HG03575 (cell line): ENCODE measurements around the gene DHX40.

Experiments
- ATAC-seq: cut with Tn5 transposase; IDR thresholded peaks from one replicate; pipeline ENCODE4 v1.9.1; 2021; ENCODE audit not compliant: unreplicated experiment, insufficient number of reproducible peaks, low FRiP score; ENCODE audit errors: extremely low read depth

Gene DHX40

DNA sequence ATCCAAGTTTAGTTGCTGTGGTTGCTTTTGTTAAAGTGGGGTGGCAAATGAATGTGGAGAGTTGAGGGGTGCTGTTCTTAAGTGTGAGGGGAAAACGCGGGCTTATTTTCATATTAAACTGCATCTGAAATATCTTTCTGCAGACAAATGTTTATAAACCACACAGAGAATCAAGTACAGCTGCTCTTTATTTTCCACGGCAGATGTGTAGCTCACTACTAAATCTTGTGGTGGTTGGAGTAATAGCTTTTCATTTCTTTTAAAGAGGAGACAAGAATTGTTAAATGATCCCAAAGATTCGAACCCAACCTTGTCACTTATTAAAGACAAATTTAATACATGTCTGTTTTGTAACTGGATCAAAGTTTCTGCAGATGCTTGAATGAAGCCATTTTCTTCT is 56.4 kb downstream of the DHX40 start:
- no peak for ATAC-seq

DNA sequence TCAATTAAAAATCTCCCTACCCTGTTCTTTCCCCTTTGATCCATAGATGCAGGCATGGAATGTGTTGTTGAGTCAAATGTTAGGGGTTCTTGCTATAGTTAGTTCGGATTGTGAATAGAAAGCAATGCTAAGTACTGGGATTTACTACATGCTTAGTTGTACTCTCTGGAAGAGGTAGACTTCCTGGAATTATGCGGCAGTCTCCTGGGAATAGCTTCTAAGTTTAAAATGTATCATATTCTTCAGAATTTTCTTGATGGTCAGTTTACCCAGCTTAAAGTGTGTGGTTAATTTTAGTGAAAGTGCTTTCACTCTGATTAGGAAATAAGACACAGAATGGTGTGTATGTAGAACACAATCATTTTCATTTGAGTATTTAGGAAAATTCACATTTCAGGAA is 57.7 kb downstream of the DHX40 start:
- no peak for ATAC-seq

DNA sequence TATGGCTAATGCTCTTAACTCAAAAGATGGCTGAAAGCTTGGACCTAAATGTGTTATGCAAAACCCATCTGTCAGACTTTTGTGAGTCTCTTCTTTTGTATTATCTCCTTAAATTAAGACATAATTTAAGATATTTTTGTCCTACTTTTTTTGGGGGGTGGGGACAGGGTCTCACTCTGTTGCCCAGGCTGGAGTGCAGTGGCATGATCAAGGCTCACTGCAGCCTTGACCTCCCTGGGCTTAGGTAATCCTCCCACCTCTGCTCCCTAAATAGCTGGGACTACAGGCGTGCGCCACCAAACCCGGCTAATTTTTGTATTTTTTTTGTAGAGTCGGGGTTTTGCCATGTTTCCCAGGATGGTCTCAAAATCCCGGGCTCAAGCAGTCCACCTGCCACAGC is 61.3 kb downstream of the DHX40 start:
- ATAC-seq: no peak

DNA sequence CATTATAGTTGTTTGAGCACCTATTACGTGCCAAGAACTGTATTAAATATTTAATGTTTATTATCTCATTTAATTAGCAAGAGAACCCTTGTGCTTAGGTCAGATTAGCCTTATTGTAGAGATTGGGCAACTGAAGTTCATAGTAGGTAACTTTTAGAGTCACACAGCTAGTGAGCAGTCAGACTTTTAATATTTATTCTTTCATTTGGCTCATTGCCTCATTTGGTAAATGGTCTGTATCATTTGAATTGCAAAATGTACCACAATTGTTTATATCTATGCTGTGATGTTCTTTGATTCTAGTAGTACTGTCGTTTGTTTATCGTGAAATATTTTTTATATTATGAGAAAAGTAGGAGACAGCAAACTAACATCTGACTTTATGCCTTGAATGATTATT is 61.9 kb downstream of the DHX40 start:
- ATAC-seq: no peak

DNA sequence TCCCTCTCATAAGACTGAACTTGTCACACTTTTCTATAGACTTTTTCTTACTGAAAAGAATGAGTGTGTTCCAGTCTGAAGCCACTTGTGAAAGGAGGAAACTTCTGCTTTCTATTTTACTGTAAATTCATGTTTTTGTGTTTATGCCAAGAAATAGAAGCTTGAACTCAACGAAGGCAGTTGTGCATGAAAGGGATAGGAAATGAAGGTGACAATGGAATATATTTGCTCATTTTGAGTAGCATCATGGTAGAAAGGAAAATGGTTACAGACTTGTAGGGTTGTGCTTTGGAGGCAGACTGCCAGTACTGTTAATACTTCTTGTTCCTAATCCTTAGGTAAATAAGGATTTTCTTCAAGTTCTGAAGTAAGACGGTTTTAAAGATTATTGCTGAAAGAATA is 62.4 kb downstream of the DHX40 start:
- no peak for ATAC-seq

DNA sequence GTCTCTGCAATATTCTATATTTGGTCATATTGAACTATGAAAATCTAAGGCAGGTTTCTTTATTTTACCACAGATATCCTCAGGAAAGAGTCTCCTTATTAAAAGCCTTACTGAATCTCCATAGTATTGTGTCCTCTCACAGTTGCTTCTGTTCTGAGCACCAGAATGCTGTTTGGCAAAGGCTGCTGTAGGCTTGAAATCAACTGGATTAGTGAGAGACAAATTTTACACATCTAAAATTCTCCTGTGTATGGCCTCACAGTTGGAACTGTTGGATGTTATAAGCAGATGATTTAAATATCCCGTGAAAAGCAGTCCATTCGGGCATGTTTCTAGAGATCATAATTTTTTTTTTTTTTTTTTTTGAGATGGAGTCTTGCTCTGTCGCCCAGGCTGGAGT is 63.8 kb downstream of the DHX40 start:
- ATAC-seq: no peak

DNA sequence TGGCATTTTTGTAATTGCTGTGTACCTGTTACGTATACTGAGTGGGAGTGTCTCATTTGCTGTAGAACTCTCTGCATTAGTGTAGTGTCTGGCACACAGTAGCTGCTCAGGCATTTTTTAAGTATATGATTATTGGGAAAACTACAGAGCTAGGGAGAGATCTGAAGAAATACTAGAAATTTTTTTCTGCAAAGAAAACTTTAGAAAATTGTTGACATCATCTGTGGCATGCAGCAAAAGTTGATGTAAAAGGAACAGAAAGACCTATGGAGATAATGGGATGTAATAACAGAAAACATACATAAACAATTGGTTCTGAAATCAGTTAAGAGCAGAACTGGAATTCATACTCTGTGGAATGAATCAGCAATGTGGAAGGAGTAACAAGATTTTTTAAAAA is 65.9 kb downstream of the DHX40 start:
- ATAC-seq: no peak

DNA sequence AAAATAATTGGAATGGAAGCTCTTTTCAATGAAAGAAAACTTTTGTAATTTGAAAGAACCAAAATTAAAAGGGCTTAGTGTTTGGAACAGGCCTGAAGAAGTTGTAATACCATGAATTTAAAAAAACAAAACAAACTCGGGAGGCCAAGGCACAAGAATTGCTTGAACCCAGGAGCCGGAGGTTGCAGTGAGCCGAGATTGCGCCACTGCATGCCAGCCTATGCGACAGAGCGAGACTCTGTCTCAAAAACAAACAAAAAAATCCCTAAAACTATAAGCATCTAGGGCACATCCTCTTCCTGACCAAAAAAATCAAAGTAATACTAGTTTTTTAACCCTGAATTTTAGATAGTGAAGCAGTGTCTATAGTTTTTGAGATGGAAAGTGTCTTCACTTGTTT is 67.0 kb downstream of the DHX40 start:
- ATAC-seq: no peak

DNA sequence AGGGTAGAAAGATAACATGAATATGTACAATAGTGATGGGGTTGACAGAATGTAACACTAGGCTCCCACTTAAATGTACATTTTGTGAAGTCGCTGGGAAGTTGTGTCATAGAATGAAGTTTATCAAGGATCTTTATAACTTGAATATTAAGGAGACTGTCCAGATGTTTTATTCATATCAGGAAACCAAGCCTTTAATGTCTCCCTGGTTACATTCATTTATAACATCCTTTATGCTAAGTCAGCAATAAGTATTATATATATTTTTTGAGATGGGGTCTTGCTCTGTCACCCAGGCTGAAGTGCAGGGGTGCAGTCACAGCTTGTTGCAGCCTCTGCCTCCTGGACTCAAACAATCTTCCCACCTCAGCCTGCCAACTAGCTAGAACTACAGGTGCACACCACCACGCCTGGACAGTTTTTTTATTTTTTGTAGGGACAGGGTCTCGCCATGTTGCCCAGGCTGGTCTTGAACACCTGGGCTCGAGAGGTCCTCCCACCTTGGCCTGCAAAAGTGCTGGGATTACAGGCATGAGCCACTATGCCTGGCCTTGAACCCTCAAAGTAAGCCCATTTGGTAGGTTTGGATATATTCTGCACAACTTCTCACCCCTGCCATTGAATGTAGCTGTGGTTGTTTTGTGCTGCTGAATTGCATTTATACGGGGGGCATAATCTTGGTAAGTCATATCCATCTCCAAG is 68.4 kb downstream of the DHX40 start:
- no peak for ATAC-seq

DNA sequence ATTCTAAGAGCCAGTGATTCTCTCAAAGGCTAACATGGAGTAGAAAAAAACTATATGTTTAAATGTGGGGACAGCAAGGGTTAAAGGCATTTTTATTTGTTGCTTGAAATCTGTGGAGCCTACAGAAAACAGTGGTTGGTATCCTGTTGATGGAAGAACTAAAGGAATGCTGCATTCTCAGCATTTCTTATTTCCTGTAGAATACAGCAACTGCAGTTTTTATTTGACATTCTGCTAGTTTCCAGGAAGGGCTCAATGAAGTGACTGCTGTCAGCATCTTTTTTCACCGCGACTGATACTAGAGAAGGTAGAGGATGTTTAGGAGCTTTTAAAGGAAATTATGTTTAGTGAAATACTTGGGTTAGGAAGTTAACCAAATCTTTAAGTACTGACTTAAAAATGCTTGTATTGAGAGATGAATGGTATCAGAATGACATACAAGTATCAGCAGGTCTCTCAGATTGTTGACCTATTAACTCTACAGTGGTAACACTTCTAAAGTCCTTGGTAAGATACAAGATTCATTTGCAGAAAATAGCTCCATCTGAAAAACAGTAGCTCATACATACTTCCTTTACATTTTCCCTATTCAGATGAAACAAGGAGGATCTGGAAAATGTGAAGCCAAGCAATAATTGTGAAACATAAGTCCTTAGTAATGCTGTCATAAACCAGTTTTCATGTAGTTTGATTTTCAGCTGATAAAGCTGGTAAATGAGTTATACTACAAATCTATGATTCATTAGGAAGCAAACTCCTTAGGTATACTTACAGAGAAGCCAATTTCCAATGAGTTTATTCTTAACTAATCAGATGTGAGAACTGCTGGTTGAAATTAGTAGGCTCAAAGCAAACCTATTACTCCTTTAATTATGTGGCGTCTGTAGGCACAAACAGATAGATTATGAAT is 69.5 kb downstream of the DHX40 start:
- no peak for ATAC-seq

DNA sequence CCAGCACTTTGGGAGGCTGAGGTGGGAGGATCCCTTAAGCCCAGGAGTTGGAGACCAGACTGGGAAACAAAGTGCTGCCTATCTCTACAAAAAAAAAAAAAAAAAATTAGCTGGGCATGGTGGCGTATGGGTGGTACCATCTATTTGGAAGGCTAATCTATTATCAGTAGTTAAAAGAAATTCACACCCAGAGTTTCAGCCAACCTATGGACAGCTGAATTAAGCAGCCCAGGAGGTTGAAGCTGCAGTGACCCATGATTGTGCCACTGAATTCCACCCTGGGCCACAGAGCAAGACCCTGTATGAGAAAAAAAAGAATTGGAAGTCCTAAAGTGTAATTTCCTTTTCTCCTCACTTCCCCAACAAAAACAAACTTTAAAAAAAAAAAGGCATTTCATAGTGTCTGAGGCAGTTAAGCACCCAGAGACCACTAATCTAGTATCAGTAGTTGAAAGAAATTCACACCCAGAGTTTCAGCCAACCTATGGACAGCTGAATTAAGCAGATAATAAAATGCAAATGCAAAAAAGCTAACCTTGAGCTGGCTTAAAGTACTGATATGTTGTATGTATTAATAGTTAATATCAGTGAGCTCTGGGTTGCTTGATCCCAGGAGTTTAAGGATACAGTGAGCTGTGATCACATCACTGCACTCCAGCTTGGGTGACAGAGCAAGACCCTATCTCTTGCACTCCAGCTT is 72.4 kb downstream of the DHX40 start:
- no peak for ATAC-seq

DNA sequence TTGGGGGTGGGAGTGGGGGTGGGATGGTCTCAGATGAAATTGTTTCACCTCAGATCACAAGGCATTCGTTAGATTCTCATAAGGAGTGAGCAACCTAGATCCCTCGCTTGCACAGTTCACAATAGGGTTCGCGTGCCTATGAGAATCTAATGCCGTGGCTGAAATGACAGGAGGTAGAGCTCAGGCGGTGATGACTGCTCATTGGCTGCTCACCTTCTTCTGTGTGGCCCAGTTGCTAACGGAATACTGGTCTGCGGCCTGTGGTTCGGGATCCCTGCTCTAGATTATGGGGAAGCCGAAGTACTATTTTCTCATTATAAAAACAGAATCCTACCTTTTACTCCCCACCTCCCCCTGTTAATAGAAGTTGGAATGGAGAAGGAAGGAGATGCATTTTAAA is 73.1 kb downstream of the DHX40 start:
- ATAC-seq: no peak

DNA sequence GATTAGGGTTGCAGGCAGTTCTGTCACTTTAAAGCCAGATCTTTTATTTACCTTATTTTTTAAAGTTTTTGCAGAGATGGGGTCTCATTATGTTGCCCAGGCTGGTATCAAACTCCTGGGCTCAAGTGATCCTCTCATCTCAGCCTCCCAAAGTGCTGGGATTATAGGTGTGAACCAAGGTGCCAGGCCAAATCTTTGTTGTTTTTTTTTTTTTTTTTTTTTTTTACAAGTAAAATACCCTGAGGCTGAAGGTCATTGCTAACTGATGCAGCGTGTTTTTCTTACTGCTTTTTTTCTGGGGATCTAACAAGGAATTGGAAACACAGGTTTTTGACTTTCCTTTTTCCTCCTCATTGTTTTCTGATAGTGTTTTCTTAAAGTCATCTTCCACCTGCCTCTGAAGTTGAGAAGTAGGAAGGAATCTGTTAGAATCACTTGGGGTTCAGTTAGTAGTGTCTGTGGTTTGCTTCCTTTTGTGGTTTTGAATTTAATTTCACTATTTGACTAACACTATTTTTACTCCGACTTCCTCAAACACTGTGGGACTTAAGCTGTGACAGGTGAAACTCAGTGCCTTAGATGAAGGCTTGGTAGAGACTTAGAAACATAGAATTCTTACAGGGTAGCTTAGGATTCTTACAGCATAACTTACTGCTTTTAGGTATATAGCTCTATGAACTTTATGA is 76.5 kb downstream of the DHX40 start:
- ATAC-seq: peak; percentile 41

DNA sequence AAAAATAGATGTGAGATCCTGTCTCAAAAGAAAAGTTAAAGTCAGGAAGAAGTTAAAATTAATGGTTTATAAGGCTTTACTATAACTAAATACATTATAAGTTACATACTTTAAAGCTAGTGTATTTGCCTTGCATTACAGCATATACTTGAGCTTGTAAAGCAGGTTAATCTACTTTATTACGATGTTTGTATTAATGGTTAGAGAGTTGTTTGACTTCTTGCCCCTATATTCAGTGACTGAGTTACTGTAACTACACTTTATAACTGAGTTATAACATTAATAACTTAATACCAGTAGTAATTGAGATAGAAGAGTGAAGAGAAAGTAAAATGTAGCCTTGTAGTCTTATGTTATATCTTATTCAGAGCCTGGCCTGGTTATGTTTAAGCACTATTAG is 77.2 kb downstream of the DHX40 start:
- no peak for ATAC-seq

DNA sequence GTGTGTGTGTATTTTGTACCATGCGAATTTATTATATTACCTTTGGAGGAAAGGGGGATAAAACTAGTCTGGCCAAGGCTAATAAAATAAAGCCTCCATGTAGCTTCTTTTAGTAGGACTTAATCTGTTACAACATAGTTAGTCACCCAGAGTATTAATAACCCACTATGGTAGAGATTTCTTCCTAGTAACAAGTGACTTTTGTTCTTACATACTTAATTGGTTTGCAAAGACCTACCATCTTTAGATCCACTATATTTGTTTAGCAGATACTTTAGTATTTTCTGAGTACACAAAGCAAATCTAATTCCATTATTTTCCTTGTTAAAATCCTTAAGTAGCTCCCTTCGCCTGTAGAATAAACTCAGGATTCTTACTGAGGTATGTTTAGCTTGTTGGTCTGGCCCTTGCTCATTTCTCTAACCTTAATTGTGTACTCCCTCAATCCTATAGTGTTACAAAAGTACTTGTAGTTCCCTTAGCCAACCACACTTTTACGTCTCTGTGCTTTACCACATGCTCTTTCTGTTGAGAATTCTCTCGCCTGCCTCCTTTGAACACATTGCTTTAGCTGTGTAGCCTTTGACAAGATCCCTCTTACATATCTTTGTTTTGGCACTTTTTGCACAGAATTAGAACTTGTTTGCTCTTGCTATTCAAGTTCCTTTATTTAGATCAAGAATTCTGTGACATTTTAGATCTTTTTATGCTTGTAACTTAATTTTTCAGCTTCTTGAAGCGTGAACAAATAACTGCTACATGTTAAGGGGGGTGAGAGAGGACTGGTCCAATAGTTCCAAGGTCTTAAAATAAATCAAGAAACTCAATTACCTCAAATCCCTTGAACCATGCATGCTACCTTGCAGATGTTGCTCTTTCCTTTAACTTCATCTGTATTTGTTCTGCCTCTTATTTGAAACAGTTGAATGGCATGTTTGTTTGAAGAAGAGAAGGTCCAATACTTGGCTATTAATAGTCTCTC is 78.0 kb downstream of the DHX40 start:
- no peak for ATAC-seq

DNA sequence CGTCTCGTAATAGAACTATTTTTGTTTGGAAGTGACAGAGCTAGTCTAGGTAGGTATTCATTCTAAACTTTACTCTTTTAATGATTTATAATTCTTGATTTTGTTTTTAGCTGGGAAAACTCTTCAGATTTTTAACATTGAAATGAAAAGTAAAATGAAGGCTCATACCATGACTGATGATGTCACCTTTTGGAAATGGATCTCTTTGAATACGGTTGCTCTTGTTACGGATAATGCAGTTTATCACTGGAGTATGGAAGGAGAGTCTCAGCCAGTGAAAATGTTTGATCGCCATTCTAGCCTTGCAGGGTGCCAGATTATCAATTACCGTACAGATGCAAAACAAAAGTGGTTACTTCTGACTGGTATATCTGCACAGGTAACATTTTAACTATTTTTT is 81.9 kb downstream of the DHX40 start:
- ATAC-seq: no peak

DNA sequence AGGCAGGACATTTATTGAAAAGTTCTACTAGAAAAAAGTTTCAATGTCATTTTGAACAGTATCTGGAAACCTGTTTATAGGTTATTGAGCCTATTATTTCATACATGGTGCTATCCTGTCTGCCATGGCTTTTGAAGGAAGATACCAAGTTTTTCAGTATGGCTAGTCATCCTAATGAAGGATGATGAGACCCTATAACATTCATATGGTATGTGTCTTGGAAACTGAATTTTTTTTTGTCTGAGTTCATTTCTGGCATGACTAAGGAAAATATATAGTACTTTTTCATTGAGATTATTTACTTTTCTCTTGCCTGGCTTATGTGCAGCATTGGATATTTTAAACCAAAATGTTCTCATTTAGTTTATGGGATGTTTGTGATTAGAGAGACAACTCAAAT is 84.5 kb downstream of the DHX40 start:
- no peak for ATAC-seq

DNA sequence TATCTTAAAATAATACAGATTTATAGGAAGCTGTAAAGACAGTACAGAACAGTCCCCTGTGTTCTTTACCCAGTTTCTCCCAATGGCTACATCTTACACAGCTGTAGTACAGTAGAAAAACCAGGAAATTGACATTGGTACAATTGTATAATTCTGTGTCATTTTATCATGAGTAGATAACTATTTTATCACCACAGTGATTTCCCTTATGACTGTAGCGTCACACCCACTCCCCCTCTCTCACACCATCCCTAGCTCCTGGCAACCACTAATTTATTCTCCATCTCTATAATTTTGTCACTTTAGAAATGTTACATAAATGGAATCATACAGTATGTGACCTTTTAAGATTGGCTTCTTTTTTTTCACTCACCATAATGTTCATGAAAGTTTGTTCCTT is 85.2 kb downstream of the DHX40 start:
- ATAC-seq: no peak
